GM21786 (cell line): Measurements from ENCODE around the gene TOLLIP.

ENCODE experiments used
- ATAC-seq: cut with Tn5 transposase; IDR thresholded peaks from one replicate; pipeline ENCODE4 v1.9.1; 2021; ENCODE audit not compliant: unreplicated experiment

Gene TOLLIP

GRCh38 chr11:1234771-1235305 is 74.6 kb downstream of the TOLLIP start:
- no peak for ATAC-seq

DNA sequence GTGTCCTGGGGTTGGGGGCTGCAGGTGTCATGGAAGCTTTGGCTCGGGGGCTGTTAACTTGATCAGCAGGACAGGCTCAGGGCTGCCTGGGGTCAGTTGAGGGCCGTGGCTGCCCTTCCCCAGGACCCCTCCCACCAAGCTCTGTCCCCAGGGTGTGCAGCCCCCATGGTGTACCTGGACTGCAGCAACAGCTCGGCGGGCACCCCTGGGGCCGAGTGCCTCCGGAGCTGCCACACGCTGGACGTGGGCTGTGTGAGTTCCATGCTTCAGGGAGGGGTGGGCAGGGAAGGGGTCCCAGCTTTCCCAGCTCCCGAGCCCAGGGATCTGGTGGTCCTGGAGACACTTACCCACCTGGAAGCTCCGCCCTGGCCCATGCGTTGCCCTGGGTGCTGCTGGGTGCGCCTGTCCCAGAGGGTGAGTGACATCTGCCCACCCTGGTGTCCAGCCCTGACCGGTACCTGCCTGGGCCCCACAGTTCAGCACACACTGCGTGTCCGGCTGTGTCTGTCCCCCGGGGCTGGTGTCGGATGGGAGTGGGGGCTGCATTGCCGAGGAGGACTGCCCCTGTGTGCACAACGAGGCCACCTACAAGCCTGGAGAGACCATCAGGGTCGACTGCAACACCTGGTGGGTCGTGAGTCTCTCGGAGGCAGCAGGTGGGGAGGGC is 75.2 kb downstream of the TOLLIP start:
- ATAC-seq: no peak

DNA sequence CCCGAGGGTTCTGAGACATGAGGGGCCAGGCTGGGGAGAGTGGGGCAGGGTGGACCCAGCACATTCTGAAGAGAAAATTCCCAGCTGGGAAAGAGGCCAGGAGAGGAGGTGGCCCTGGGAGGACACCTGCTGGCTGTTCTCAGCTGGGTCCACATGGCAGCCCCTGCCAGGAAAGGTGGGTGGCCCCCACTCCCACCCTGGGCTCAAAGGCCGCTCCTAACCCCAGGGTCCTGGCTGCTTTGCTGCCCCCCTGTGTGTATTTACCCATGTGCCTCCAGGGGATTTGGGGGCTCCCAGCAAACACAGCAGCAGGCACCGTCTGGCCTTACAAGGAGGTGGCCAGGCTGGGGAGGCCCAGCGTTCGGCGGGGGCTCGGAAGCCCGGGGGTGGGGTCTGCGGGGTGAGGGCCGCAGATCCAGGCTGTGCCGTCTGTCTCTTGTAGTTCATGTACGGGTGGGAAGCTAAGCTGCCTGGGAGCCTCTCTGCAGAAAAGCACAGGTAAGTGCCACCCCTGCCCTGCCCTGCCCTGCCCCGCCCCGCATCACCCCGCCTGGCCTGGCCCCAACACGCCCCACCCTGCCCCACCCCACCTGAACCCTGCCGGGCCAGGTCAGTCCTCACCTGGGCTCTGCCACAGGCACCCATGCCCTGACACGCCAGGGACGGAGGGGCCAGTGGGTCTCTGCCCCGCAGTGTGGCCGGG is 75.9 kb downstream of the TOLLIP start:
- no peak for ATAC-seq

- no peak for ATAC-seq
These were observed 76.5 kb downstream of the TOLLIP start for GRCh38 chr11:1232883-1233321.

DNA sequence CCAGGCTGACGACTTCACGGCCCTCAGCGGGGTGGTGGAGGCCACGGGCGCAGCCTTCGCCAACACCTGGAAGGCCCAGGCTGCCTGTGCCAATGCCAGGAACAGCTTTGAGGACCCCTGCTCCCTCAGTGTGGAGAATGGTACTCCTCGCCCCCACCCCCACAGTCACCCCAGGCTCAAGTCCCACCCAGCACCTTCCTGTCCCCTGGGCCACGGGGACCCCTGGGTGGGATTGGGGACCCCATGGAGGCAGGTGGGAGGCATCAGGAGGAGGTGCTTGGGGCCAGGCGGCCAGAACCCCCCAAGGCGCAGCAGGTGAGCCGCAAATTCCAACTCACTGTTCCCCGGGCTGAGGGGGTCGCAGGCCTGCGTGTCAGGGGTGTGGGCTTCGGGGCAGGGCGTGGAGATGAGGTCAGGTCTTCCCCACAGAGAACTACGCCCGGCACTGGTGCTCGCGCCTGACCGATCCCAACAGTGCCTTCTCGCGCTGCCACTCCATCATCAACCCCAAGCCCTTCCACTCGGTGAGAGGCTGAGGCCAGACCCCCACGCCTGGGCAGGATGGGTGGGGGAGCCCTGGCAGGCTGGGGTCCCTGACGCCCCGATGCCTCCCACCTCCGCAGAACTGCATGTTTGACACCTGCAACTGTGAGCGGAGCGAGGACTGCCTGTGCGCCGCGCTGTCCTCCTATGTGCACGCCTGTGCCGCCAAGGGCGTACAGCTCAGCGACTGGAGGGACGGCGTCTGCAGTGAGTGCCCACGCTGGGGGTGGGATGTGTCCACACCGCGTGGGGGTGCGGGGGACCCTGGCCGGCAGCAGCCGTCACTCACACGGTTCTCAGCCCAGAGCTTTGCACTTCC is 77.2 kb downstream of the TOLLIP start:
- ATAC-seq: no peak

GRCh38 chr11:1231396-1232020 is 77.9 kb downstream of the TOLLIP start:
- ATAC-seq: no peak

GRCh38 chr11:1230456-1231395 is 78.7 kb downstream of the TOLLIP start:
- no peak for ATAC-seq

DNA sequence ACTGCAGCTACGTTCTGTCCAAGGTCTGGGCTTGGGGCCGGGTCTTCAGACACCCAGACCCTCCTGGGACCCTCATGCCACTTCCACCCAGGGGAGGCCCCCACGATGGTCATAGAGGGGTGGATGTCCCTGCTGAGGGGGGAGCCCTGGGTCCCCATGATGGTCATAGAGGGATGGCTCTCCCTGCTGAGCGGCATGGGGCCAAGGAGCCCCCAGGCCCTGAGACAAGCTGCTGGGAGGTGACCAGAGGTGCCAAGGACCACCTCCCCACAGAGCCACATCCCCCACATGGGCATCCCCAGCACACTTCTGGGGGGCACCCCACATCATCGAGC is 79.3 kb downstream of the TOLLIP start:
- ATAC-seq: no peak

GRCh38 chr11:1229471-1230120 is 79.8 kb downstream of the TOLLIP start:
- ATAC-seq: no peak

- no peak for ATAC-seq
These were observed 80.4 kb downstream of the TOLLIP start for GRCh38 chr11:1228921-1229451.

DNA sequence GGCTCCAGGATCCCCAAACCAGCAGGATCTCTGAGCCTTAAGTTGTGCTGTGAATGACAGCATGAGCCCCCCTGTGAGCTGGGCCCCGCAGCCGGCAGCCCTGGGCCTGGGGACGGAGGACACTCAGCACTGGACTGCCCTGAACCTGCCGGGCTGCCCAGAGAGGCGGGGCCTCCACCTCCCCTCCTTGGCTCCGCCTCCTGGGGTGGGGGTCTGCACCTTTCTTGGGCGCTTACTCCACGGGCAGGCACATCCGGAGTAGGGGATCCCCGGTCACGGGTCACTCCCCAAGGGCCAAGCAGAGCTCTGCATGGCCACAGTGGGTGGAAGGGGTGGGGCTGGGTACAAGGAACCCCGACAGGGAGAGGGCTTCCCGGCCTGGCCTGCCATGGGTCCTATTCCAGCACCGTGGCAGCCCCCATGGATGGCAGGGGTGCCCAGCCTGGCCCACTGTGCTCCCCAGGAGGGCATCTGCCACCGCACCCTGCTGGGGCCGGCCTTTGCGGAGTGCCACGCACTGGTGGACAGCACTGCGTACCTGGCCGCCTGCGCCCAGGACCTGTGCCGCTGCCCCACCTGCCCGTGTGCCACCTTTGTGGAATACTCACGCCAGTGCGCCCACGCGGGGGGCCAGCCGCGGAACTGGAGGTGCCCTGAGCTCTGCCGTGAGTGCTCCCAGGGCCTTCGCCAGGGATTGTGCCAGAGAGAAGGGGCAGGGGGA is 81.2 kb downstream of the TOLLIP start:
- ATAC-seq: no peak

GRCh38 chr11:1227551-1228100 is 81.8 kb downstream of the TOLLIP start:
- no peak for ATAC-seq

DNA sequence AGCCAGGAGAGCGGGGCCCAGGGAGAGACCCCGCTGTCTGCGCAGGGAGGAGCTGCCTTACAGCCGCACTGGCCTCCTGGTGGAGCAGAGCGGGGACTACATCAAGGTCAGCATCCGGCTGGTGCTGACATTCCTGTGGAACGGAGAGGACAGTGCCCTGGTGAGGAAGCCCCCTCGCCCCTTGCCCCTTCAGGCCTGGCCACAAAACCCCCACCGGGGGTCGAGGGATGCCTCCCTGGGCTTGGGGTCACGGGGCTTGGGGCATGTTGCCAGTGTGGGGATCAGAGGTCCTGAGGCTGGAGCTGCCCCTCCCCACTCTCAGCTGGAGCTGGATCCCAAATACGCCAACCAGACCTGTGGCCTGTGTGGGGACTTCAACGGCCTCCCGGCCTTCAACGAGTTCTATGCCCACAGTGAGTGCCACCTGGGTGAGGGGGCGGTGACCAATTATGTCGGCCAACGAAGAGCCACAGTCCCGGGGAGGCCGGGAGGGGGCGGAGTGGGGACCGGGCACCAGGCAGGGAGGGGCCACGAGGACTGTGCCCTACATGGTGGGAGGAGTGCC is 82.4 kb downstream of the TOLLIP start:
- ATAC-seq: no peak

DNA sequence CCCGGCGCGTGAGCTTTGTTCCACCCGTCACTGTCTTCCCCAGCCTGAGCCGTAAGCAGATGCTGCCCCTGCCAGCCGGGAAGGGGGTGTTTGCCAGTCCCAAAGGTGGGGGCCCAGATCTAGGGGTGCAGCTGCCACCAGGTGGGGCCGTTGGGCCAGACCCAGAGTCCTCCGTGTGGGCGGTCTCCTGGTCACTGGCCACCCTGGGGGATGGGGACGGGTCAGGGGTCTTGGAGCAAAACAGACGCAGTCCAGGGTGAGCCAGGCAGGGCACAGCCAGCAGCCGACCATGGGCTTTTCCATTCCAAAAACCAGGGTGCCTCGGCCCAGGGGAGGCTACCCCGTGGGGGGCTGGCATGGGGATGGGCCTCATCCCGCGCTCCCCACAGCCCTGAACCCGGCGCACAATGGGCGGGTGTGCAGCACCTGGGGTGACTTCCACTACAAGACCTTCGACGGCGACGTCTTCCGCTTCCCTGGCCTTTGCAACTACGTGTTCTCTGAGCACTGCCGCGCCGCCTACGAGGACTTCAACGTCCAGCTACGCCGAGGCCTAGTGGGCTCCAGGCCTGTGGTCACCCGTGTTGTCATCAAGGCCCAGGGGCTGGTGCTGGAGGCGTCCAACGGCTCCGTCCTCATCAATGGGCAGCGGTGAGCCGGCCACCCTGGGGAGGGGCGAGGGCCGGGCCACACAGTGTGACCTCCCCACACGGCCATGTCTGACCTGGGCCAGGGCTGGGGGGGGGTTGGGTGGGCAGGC is 83.0 kb downstream of the TOLLIP start:
- ATAC-seq: no peak

- no peak for ATAC-seq
These were observed 83.8 kb downstream of the TOLLIP start for GRCh38 chr11:1225386-1226225.
